OCI-LY3 (cell line): ENCODE data around the gene AFF1.

Experiments
- H2AFZ ChIP-seq: fragments of 200-600, 300-600 bp; shearing (Covaris generic); 2 replicates; pipeline ENCODE4 v1.6.0; 2014; ENCODE audit warnings: antibody characterized with exemption, low read depth, low read length
- H3K27ac ChIP-seq: fragments of 200-600, 300-600 bp; sonication (generic); 2 replicates; pipeline ENCODE4 v1.5.1; 2014; ENCODE audit warnings: mild to moderate bottlenecking, low read length, moderate library complexity, mixed read lengths
- H3K27me3 ChIP-seq: fragments of 200-600, 300-600 bp; sonication (generic); 2 replicates; pipeline ENCODE4 v1.6.1; 2014; ENCODE audit warnings: low read depth, low read length, mixed read lengths
- H3K36me3 ChIP-seq: fragments of 200-600, 300-600 bp; sonication (generic); replicated peaks from 2 replicates; pipeline ENCODE3; 2014; ENCODE audit warnings: low read depth, low read length, mixed read lengths
- H3K4me1 ChIP-seq: fragments of 300-600, 200-600 bp; sonication (generic); 2 replicates; pipeline ENCODE4 v1.6.1; 2014; ENCODE audit warnings: low read length, mixed read lengths
- H3K4me2 ChIP-seq: fragments of 200-600, 300-600 bp; sonication (generic); 2 replicates; pipeline ENCODE4 v1.6.1; 2014; ENCODE audit warnings: low read length, mixed read lengths
- H3K4me3 ChIP-seq: fragments of 300-600, 200-600 bp; sonication (generic); 2 replicates; pipeline ENCODE4 v1.5.1; 2014; ENCODE audit warnings: antibody characterized with exemption, mild to moderate bottlenecking, low read length, moderate library complexity
- H3K79me2 ChIP-seq: fragments of 300-600, 200-600 bp; shearing (Covaris generic); 2 replicates; pipeline ENCODE4 v1.6.1; 2014; ENCODE audit warnings: mild to moderate bottlenecking, low read length, mixed read lengths
- H3K9ac ChIP-seq: fragments of 300-600, 200-600 bp; shearing (Covaris generic); 2 replicates; pipeline ENCODE4 v1.6.0; 2014; ENCODE audit warnings: mild to moderate bottlenecking, low read length, moderate library complexity
- H3K9me3 ChIP-seq: fragments of 200-600, 300-600 bp; shearing (Covaris generic); 2 replicates; pipeline ENCODE4 v1.6.1; 2014; ENCODE audit warnings: low read length, mixed read lengths; ENCODE audit not compliant: insufficient read depth
- H4K20me1 ChIP-seq: fragments of 200-600, 300-600 bp; sonication (generic); 2 replicates; pipeline ENCODE4 v1.6.1; 2016; ENCODE audit warnings: low read length, mixed read lengths; ENCODE audit not compliant: insufficient read depth
- EZH2phosphoT487 ChIP-seq: fragments of 200-600 bp; shearing (Covaris generic); IDR thresholded peaks from 2 replicates; pipeline ENCODE4 v1.6.1; 2018; ENCODE audit warnings: antibody characterized with exemption, mixed run types, low read depth
- TF ChIP-seq, protein P1 (sequence below): fragments of 200-600, 300-600 bp; sonication (generic); IDR thresholded peaks from 2 replicates; pipeline ENCODE4 v1.5.1; 2014; ENCODE audit warnings: antibody characterized with exemption, low read length, low read depth

AFF1 gene

DNA sequence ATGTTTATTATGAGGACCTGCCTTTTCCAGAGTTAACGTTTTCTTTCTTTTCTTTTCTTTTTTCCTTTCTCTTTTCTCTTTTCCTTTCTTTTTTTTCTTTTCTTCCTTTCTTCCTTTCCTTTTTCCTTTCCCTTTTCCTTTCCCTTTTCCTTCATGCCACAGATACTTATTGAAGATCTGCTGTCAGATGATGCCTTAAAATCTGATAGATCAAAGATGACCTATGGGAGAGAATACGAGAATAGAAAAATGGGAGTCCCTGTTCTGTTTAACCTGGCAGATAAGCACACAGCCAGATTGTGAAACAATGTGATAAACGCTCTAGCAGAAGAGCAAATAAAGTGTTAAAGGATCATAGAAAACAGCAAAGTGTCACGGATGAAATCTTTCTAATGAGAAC is 38.9 kb downstream of the AFF1 start:
- no peak overlapping the region for H3K4me2 ChIP-seq
- no peak overlapping the region for H3K27ac ChIP-seq
- H3K9me3 ChIP-seq: no peaks in the 10 kb centered on the region
- TF ChIP-seq, protein P1, sequence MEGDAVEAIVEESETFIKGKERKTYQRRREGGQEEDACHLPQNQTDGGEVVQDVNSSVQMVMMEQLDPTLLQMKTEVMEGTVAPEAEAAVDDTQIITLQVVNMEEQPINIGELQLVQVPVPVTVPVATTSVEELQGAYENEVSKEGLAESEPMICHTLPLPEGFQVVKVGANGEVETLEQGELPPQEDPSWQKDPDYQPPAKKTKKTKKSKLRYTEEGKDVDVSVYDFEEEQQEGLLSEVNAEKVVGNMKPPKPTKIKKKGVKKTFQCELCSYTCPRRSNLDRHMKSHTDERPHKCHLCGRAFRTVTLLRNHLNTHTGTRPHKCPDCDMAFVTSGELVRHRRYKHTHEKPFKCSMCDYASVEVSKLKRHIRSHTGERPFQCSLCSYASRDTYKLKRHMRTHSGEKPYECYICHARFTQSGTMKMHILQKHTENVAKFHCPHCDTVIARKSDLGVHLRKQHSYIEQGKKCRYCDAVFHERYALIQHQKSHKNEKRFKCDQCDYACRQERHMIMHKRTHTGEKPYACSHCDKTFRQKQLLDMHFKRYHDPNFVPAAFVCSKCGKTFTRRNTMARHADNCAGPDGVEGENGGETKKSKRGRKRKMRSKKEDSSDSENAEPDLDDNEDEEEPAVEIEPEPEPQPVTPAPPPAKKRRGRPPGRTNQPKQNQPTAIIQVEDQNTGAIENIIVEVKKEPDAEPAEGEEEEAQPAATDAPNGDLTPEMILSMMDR: no peak
- TF ChIP-seq EZH2phosphoT487: no peak
- no peak overlapping the region for H2AFZ ChIP-seq
- no peaks in the 10 kb centered on the region for H3K36me3 ChIP-seq
- peaks cover 15% of the 10 kb centered on the region for H3K4me1 ChIP-seq
- peaks cover 21% of the 10 kb centered on the region for H3K79me2 ChIP-seq
- H3K4me3 ChIP-seq: no peak overlapping the region
- peaks cover 19% of the 10 kb centered on the region for H4K20me1 ChIP-seq
- no peaks in the 10 kb centered on the region for H3K27me3 ChIP-seq
- no peak overlapping the region for H3K9ac ChIP-seq

DNA sequence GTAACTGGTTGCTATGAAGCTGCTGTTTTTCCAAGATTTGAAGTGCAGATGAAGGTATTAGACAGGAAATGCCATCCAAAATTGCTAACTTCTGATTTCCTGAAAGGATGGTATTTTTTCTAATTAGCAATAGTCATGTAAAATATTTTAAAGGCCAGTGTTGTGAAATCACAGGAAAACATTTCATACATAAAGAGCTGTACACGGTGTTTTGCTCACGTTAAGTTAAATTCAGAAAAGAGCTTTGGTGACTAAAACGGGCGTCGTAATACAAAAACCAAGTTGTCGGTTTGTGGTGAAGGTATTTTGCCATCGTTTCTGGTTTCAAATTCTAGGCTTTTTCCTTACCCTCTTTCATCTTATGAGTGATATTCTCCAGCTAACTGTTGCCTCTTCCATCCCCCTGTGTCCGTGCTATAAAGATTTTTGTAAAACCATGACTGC is 39.8 kb downstream of the AFF1 start:
- TF ChIP-seq, protein P1: no peak
- TF ChIP-seq EZH2phosphoT487: no peak
- peaks cover 19% of the 10 kb centered on the region for H4K20me1 ChIP-seq
- H3K4me2 ChIP-seq: no peak overlapping the region
- H3K27me3 ChIP-seq: no peaks in the 10 kb centered on the region
- H3K27ac ChIP-seq: no peak overlapping the region
- H3K9me3 ChIP-seq: no peaks in the 10 kb centered on the region
- H3K36me3 ChIP-seq: no peaks in the 10 kb centered on the region
- H3K9ac ChIP-seq: no peak overlapping the region
- peaks cover 24% of the 10 kb centered on the region for H3K4me1 ChIP-seq
- no peak overlapping the region for H3K4me3 ChIP-seq
- no peak overlapping the region for H2AFZ ChIP-seq
- peaks cover 25% of the 10 kb centered on the region for H3K79me2 ChIP-seq

DNA sequence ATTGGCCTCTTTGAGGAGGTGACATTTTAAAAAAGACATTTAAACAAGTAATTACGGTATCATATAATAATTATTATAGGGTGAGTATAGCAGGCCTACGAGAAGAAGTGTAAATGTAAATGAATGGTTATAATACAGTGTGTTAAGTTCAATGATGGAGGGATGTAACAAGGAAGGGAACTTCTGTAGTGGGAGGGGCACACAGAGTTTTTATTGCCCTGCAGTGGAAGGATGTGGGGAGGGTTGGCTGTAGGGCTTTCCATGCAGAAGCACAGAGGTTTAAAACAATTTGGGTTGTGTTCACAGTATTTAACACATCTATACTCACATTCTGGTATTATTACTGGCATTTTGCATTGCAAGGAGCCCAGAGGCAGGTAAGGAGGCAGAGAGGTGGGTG is 41.1 kb downstream of the AFF1 start:
- TF ChIP-seq, protein P1: no peak
- TF ChIP-seq EZH2phosphoT487: no peak
- H2AFZ ChIP-seq: no peak overlapping the region
- no peaks in the 10 kb centered on the region for H3K36me3 ChIP-seq
- no peaks in the 10 kb centered on the region for H3K27me3 ChIP-seq
- H3K4me3 ChIP-seq: no peak overlapping the region
- H4K20me1 ChIP-seq: peaks cover 18% of the 10 kb centered on the region
- peaks cover 33% of the 10 kb centered on the region for H3K79me2 ChIP-seq
- no peak overlapping the region for H3K27ac ChIP-seq
- H3K4me1 ChIP-seq: peaks cover 37% of the 10 kb centered on the region
- no peaks in the 10 kb centered on the region for H3K9me3 ChIP-seq
- H3K9ac ChIP-seq: no peak overlapping the region
- H3K4me2 ChIP-seq: no peak overlapping the region

DNA sequence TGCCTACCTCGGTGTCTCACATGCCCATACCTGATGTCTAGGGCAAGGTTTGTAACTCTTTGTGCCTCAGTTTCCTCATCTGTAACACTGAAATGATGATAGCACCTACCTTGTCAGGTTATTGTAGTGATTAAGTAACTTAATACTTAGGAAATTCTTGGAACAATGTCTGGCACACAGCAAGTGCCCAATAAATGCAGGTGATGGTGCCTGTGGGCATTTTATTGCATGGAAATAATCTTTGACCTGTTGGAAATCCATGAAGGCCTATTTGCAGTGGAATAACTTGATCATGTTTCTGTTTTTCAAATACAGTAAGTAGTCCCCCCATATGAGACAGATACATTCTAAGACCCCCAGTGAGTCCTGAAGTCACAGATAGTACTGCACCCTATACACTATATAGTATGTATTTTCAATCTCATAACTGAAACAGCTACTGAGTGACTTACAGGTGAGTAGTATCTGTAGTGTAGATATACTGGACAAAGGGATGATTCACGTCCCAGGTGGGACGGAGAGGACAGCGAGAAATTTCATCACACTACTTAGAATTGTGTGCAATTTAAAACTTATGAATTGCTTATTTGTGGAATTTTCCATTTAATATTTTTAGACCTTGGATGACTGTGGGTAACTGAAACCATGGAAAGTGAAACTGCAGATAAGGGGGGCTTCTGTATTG is 42.1 kb downstream of the AFF1 start:
- no peak overlapping the region for H3K9ac ChIP-seq
- peaks cover 47% of the 10 kb centered on the region for H3K4me1 ChIP-seq
- peak overlapping the region; percentile 23 for H3K4me2 ChIP-seq
- peaks cover 11% of the 10 kb centered on the region; the same call in 1 of the 2 replicates for H4K20me1 ChIP-seq
- H3K36me3 ChIP-seq: no peaks in the 10 kb centered on the region
- TF ChIP-seq, protein P1: no peak
- no peak for TF ChIP-seq EZH2phosphoT487
- no peaks in the 10 kb centered on the region for H3K9me3 ChIP-seq
- no peaks in the 10 kb centered on the region for H3K27me3 ChIP-seq
- H2AFZ ChIP-seq: no peak overlapping the region
- H3K79me2 ChIP-seq: peaks cover 34% of the 10 kb centered on the region
- no peak overlapping the region for H3K27ac ChIP-seq
- H3K4me3 ChIP-seq: no peak overlapping the region
